GM12865 (cell line): ENCODE measurements around the gene C11orf42.

Source experiments
- DNase-seq: peaks from one replicate; pipeline ENCODE4 v3.0.0; 2010; ENCODE audit warnings: low read depth
- H3K4me3 ChIP-seq: 2 replicates; pipeline ENCODE4 v1.5.1; 2011; ENCODE audit warnings: mild to moderate bottlenecking, low read depth, low read length, control low read depth
- CTCF ChIP-seq: IDR thresholded peaks from 2 replicates; pipeline ENCODE4 v1.5.1; 2011; ENCODE audit warnings: low read length, control low read depth, low read depth, inconsistent platforms; ENCODE audit not compliant: insufficient read depth; ENCODE audit errors: missing control alignments

C11orf42 gene

GRCh38 chr11:6260207-6260726, 54.9 kb downstream of the C11orf42 start:
- DNase-seq = no peak
- H3K4me3 ChIP-seq = no peak overlapping the region
- no peak for TF ChIP-seq CTCF
